Nephron (organoid): ENCODE results near the gene PRAMEF20.

ENCODE experiments used
- H3K27ac Mint-ChIP-seq, 3 experiments: 2 replicates each; pipeline ENCODE4 v1.8.0; 2020; ENCODE audit warnings: mixed read lengths in 3 of 3, mild to moderate bottlenecking in 2 of 3, moderate library complexity in 1 of 3
- H3K27me3 Mint-ChIP-seq: 2 replicates; pipeline ENCODE4 v1.8.0; 2021; ENCODE audit warnings: low read depth, mild to moderate bottlenecking, moderate library complexity, mixed read lengths
- H3K36me3 Mint-ChIP-seq: 2 replicates; pipeline ENCODE4 v1.8.0; 2020; ENCODE audit warnings: low read depth, mixed read lengths
- H3K4me1 Mint-ChIP-seq: 2 replicates; pipeline ENCODE4 v1.8.0; 2020; ENCODE audit warnings: mixed read lengths
- H3K4me3 Mint-ChIP-seq, 3 experiments: 2 replicates each; pipeline ENCODE4 v1.8.0; 2020; ENCODE audit warnings: mild to moderate bottlenecking in 3 of 3, mixed read lengths in 3 of 3, moderate library complexity in 2 of 3
- H3K9me3 Mint-ChIP-seq: 2 replicates; pipeline ENCODE4 v1.8.0; 2020; ENCODE audit warnings: mixed read lengths
- CTCF ChIP-seq, 3 experiments: fragments of 200-600 bp; sonication (generic); IDR thresholded peaks; one replicate each; pipeline ENCODE4 v1.5.0; 2021; ENCODE audit warnings: antibody characterized with exemption in 3 of 3; ENCODE audit not compliant: unreplicated experiment in 3 of 3

PRAMEF20 gene

GRCh38 chr1:13450204-13450603 lies 40.0 kb downstream of the PRAMEF20 start:
- Mint-ChIP-seq H3K4me3 (no peak overlapping the region), H3K27me3 (no peaks in the 10 kb centered on the region)

GRCh38 chr1:13451399-13451965 lies 41.2 kb downstream of the PRAMEF20 start:
- Mint-ChIP-seq H3K9me3 (peaks cover 5% of the 10 kb centered on the region), H3K27ac (no peak overlapping the region), H3K27me3 (peaks cover 4% of the 10 kb centered on the region), H3K36me3 (no peaks in the 10 kb centered on the region), H3K4me3 (no peak overlapping the region), H3K4me1 (no peaks in the 10 kb centered on the region)
- TF ChIP-seq CTCF (IDR thresholded peaks at IDR 0.05; ENCODE audit: unreplicated experiment in 3 of 3) = no peak

More at GRCh38 chr1:13450204-13450603, 40.0 kb downstream of the PRAMEF20 start:
- Mint-ChIP-seq H3K27ac (no peak overlapping the region), H3K4me1 (no peaks in the 10 kb centered on the region), H3K9me3 (peaks cover 4% of the 10 kb centered on the region), H3K36me3 (no peaks in the 10 kb centered on the region)
- TF ChIP-seq CTCF (IDR thresholded peaks at IDR 0.05; ENCODE audit: unreplicated experiment in 3 of 3) = no peak

- Mint-ChIP-seq H3K4me3 (no peak overlapping the region), H3K4me1 (peaks cover 13% of the 10 kb centered on the region), H3K27me3 (peaks cover 24% of the 10 kb centered on the region), H3K9me3 (peaks cover 8% of the 10 kb centered on the region), H3K27ac (no peak overlapping the region), H3K36me3 (no peaks in the 10 kb centered on the region)
- TF ChIP-seq CTCF (IDR thresholded peaks at IDR 0.05; ENCODE audit: unreplicated experiment in 3 of 3) = no peak
Observed at GRCh38 chr1:13456904-13457532, 46.8 kb downstream of the PRAMEF20 start.

GRCh38 chr1:13461977-13462376 lies 51.7 kb downstream of the PRAMEF20 start:
- Mint-ChIP-seq H3K36me3 (no peaks in the 10 kb centered on the region), H3K27me3 (peaks cover 41% of the 10 kb centered on the region)

GRCh38 chr1:13462682-13463081 lies 52.4 kb downstream of the PRAMEF20 start:
- Mint-ChIP-seq H3K4me1 (peaks cover 6% of the 10 kb centered on the region), H3K9me3 (peaks cover 3% of the 10 kb centered on the region), H3K36me3 (no peaks in the 10 kb centered on the region), H3K4me3 (no peak overlapping the region), H3K27me3 (peaks cover 44% of the 10 kb centered on the region), H3K27ac (no peak overlapping the region)
- no peak for TF ChIP-seq CTCF (IDR thresholded peaks at IDR 0.05; ENCODE audit: unreplicated experiment in 3 of 3)

More at GRCh38 chr1:13461977-13462376, 51.7 kb downstream of the PRAMEF20 start:
- Mint-ChIP-seq H3K4me1 (peaks cover 11% of the 10 kb centered on the region), H3K4me3 (no peak overlapping the region), H3K9me3 (peaks cover 3% of the 10 kb centered on the region), H3K27ac (no peak overlapping the region)
- TF ChIP-seq CTCF (IDR thresholded peaks at IDR 0.05; ENCODE audit: unreplicated experiment in 3 of 3) = no peak

GRCh38 chr1:13465515-13465914 lies 55.3 kb downstream of the PRAMEF20 start:
- Mint-ChIP-seq H3K9me3 (no peaks in the 10 kb centered on the region), H3K4me3 (no peak overlapping the region), H3K4me1 (no peaks in the 10 kb centered on the region)

More at GRCh38 chr1:13465515-13465914, 55.3 kb downstream of the PRAMEF20 start:
- H3K27ac Mint-ChIP-seq = no peak overlapping the region
- no peak for TF ChIP-seq CTCF (IDR thresholded peaks at IDR 0.05; ENCODE audit: unreplicated experiment in 3 of 3)
- no peaks in the 10 kb centered on the region for H3K36me3 Mint-ChIP-seq
- H3K27me3 Mint-ChIP-seq = peaks cover 38% of the 10 kb centered on the region
